GM12878 (cell line): ENCODE results near the gene TOM1L1. TPM values are rescaled to one million over a fixed set of nuclear protein-coding genes. Genes with fewer than 3 reads are reported as not detected.

Experiments
- ATAC-seq: fragments of 200-7000 bp; cut with Tn5 transposase; 3 replicates; pipeline ENCODE4 v1.9.1; 2020; ENCODE audit warnings: mild to moderate bottlenecking, moderate library complexity
- BruUV-seq: library from RNA; stranded (reverse); fragments of 400-500 nt; replicated peaks from 2 replicates; lab custom pipeline; 2021; lab: Mats Ljungman, UMichigan
- CTCF ChIA-PET: fragments of 300-600 bp; sonication (Branson Sonifier 250); formaldehyde crosslinking; extraction: SDS; loops from one replicate; lab custom pipeline; 2021; ENCODE audit warnings: inconsistent platforms; lab: Yijun Ruan, JAX
- POLR2A ChIA-PET: fragments of 350-600 bp; formaldehyde crosslinking; extraction: SDS; loops from one replicate; lab custom pipeline; 2021; ENCODE audit warnings: inconsistent platforms; lab: Charles Lee
- RAD21 ChIA-PET: fragments of 300-600 bp; sonication (Branson Sonifier 250); formaldehyde crosslinking; loops from one replicate; lab custom pipeline; 2023; ENCODE audit warnings: antibody characterized with exemption; ENCODE audit not compliant: unreplicated experiment; lab: Charles Lee
- SMC1A ChIA-PET: fragments of 300-600 bp; sonication (Branson Sonifier 250); formaldehyde crosslinking; loops from one replicate; lab custom pipeline; 2023; ENCODE audit not compliant: unreplicated experiment, uncharacterized antibody; lab: Charles Lee
- DNase-seq: peaks from one replicate; pipeline ENCODE4 v3.0.0-alpha.2; 2011; ENCODE audit warnings: low read depth, low spot score
- FAIRE-seq: peaks from 3 replicates; lab custom pipeline; 2011; peaks lifted over from hg19 to GRCh38; lab: Jason Lieb, UNC
- H2AFZ ChIP-seq: 2 replicates; pipeline ENCODE4 v1.6.0; 2011; ENCODE audit warnings: low read depth, low read length, control low read depth; ENCODE audit not compliant: control insufficient read depth
- H3K27ac ChIP-seq: 2 replicates; pipeline ENCODE4 v1.5.1; 2011; ENCODE audit warnings: control low read depth; ENCODE audit not compliant: control insufficient read depth, insufficient read depth
- H3K27me3 ChIP-seq, 2 experiments: replicated peaks in 1 of 2; 2 replicates each; pipeline versions ENCODE4 v1.6.0 to v1.6.1; 2011; ENCODE audit warnings: low read length in 1 of 2; ENCODE audit not compliant: control insufficient read depth in 2 of 2, insufficient read depth in 2 of 2
- H3K36me3 ChIP-seq, 2 experiments: 2 replicates each; pipeline ENCODE4 v1.5.1; 2011; ENCODE audit warnings: low read length in 1 of 2; ENCODE audit not compliant: control insufficient read depth in 2 of 2, insufficient read depth in 2 of 2
- H3K4me1 ChIP-seq: 2 replicates; pipeline ENCODE4 v1.6.1; 2011; ENCODE audit warnings: mild to moderate bottlenecking, low read length, moderate library complexity, mixed read lengths; ENCODE audit not compliant: control insufficient read depth, insufficient read depth
- H3K4me2 ChIP-seq: 2 replicates; pipeline ENCODE4 v1.6.0; 2011; ENCODE audit warnings: control low read depth; ENCODE audit not compliant: control insufficient read depth, insufficient read depth
- H3K4me3 ChIP-seq: fragments of 200-600 bp; sonication (generic); 2 replicates; pipeline ENCODE4 v1.5.1; 2016
- H3K79me2 ChIP-seq: 2 replicates; pipeline ENCODE4 v1.6.0; 2011; ENCODE audit warnings: low read length; ENCODE audit not compliant: control insufficient read depth, insufficient read depth
- H3K9ac ChIP-seq: 2 replicates; pipeline ENCODE4 v1.8.0; 2011; ENCODE audit warnings: low read length, control low read depth, mixed read lengths; ENCODE audit not compliant: control insufficient read depth, insufficient read depth
- H3K9me3 ChIP-seq: replicated peaks from 3 replicates; pipeline ENCODE4 v1.5.1; 2011; ENCODE audit warnings: mild to moderate bottlenecking, low read length; ENCODE audit not compliant: control insufficient read depth, insufficient read depth
- H4K20me1 ChIP-seq: 2 replicates; pipeline ENCODE4 v1.6.0; 2011; ENCODE audit not compliant: control insufficient read depth, insufficient read depth
- BACH1 ChIP-seq: fragments of 450-650 bp; IDR thresholded peaks from 2 replicates; pipeline ENCODE4 v1.6.1; 2017; ENCODE audit warnings: mild to moderate bottlenecking, borderline replicate concordance
- BMI1 ChIP-seq: fragments of 450-650 bp; IDR thresholded peaks from 2 replicates; pipeline ENCODE4 v1.6.1; 2016; ENCODE audit warnings: mild to moderate bottlenecking, moderate library complexity, borderline replicate concordance
- CREM ChIP-seq: IDR thresholded peaks from 2 replicates; pipeline ENCODE4 v1.6.1; 2014; ENCODE audit warnings: antibody characterized with exemption, low read depth
- EED ChIP-seq: sonication (generic); IDR thresholded peaks from 2 replicates; pipeline ENCODE4 v1.6.1; 2016; ENCODE audit warnings: antibody characterized with exemption, low read depth
- ETV6 ChIP-seq, 2 experiments: fragments of 450-650 bp in 1 of 2; IDR thresholded peaks in 1 of 2; conservative IDR thresholded peaks in 1 of 2; 2 replicates each; pipeline ENCODE4 v1.6.1; 2014; ENCODE audit warnings: antibody characterized with exemption in 1 of 2, borderline replicate concordance in 1 of 2, low read depth in 1 of 2, mild to moderate bottlenecking in 1 of 2, moderate library complexity in 1 of 2
- FOS ChIP-seq: IDR thresholded peaks from 3 replicates; pipeline ENCODE4 v1.6.1; 2011; ENCODE audit warnings: borderline replicate concordance; ENCODE audit not compliant: insufficient read length; ENCODE audit errors: extremely low read depth
- GABPA ChIP-seq: IDR thresholded peaks from 2 replicates; pipeline ENCODE4 v1.6.1; 2014; ENCODE audit warnings: antibody characterized with exemption, low read depth, mild to moderate bottlenecking, inconsistent platforms
- GATAD2B ChIP-seq: fragments of 450-650 bp; conservative IDR thresholded peaks from 2 replicates; pipeline ENCODE4 v1.6.1; 2017; ENCODE audit warnings: low read depth, mild to moderate bottlenecking, moderate library complexity
- IKZF2 ChIP-seq, 2 experiments: fragments of 450-650 bp; IDR thresholded peaks; 2 replicates each; pipeline ENCODE4 v1.6.1; 2017; ENCODE audit warnings: mild to moderate bottlenecking in 2 of 2, moderate library complexity in 2 of 2
- KAT2A ChIP-seq: conservative IDR thresholded peaks from 2 replicates; pipeline ENCODE4 v1.6.1; 2011; ENCODE audit warnings: low read depth, low read length; ENCODE audit not compliant: control insufficient read depth
- SIN3A ChIP-seq: IDR thresholded peaks from 2 replicates; pipeline ENCODE4 v1.6.1; 2012; ENCODE audit warnings: low read depth, low read length, improper control_type of control experiment
- SRF ChIP-seq, 2 experiments: IDR thresholded peaks; 2 replicates each; pipeline ENCODE4 v1.6.1; 2011; ENCODE audit warnings: low read depth in 2 of 2, low read length in 2 of 2, mild to moderate bottlenecking in 1 of 2, moderate library complexity in 1 of 2
- STAT1 ChIP-seq: fragments of 450-650 bp; conservative IDR thresholded peaks from 2 replicates; pipeline ENCODE4 v1.6.1; 2014; ENCODE audit warnings: antibody characterized with exemption, mild to moderate bottlenecking
- TBL1XR1 ChIP-seq: IDR thresholded peaks from 2 replicates; pipeline ENCODE4 v1.6.1; 2012; ENCODE audit warnings: low read depth, low read length, improper control_type of control experiment
- WGBS: methylation state at CpG from one replicate; pipeline ENCODE4 v1.1.6; 2016; ENCODE audit warnings: low lambda C conversion rate; ENCODE audit not compliant: insufficient replicate concordance, insufficient coverage; ENCODE audit errors: missing lambda C conversion rate; 5-methylcytosine and 5-hydroxymethylcytosine counted together
- in situ Hi-C: fragments of 300-500 bp; cut with MboI; formaldehyde crosslinking; loops from 9 replicates; pipeline ENCODE4 v1.14.3; 2018; ENCODE audit warnings: mixed read lengths
- intact Hi-C: fragments of 100-400 bp; cut with micrococcal nuclease; formaldehyde crosslinking; loops from one replicate; pipeline ENCODE4 v1.14.2; 2022; ENCODE audit not compliant: unreplicated experiment
- polyA plus RNA-seq, 11 experiments: library from polyadenylated mRNA; depleted of rRNA in 4 of 11; unstranded in 6 of 11; stranded (reverse) in 5 of 11; fragments of >200 nt; fragmentation: Nextera tagmentation in 4 of 11; fragmentation: Illumina TruSeq in 1 of 11; extraction: Ambion mirVana in 4 of 11; extraction: Trizol in 1 of 11; gene quantifications; 1 replicate in 1 of 11; 2 replicates in 10 of 11; pipeline versions ENCODE4 v1.2.1 to v1.2.3, GENCODE V29; 2011 to 2016; ENCODE audit warnings: inconsistent platforms in 2 of 11, missing spikeins in 2 of 11, low read depth in 1 of 11
- total RNA-seq, 4 experiments: library from RNA; depleted of rRNA in 3 of 4; stranded (reverse); fragments of >200 nt in 3 of 4; fragmentation: Illumina TruSeq in 1 of 4; extraction: Trizol in 1 of 4; gene quantifications; 2 replicates each; pipeline versions ENCODE4 v1.2.1 to v1.2.3, GENCODE V29; 2013 to 2021
- TF ChIP-seq, protein P1 (sequence below): fragments of 450-650 bp; formaldehyde crosslinking; IDR thresholded peaks from 2 replicates; pipeline ENCODE4 v1.4.0; 2020; ENCODE audit warnings: mild to moderate bottlenecking, moderate library complexity
- TF ChIP-seq, protein P2 (sequence below): IDR thresholded peaks from 2 replicates; pipeline ENCODE4 v1.6.1; 2011; ENCODE audit warnings: low read depth, mild to moderate bottlenecking, low read length, moderate library complexity, borderline replicate concordance; ENCODE audit errors: extremely low read depth
- TF ChIP-seq, protein P3 (sequence below): fragments of 150-350 bp; IDR thresholded peaks from 2 replicates; pipeline ENCODE4 v1.6.1; 2016; ENCODE audit warnings: low read depth, low read length

The TOM1L1 gene
- total and polyA plus RNA-seq, 10 of the 15 experiments (the other 5 are each of a cell fraction or from before 2014, with no cell fraction given): 1.9 to 8.8 (median 2.5) TPM

- TF ChIP-seq BACH1 (no peak), TBL1XR1 (no peak), SIN3A (no peak), BMI1 (no peak)
These were observed 37.5 kb upstream of the TOM1L1 start (continued) for GRCh38 chr17:54863176-54863575.

GRCh38 chr17:54864070-54864469, 36.6 kb upstream of the TOM1L1 start:
- intact Hi-C loops (no loop called here), in situ Hi-C loops (no loop called here)
- DNase-seq: no peak
- FAIRE-seq: no peak
- CTCF ChIA-PET: no interaction called here
- POLR2A ChIA-PET: no interaction called here
- Histone ChIP-seq H3K4me1 (no peaks in the 10 kb centered on the region), H2AFZ (no peak overlapping the region), H3K27ac (no peak overlapping the region), H3K9me3 (no peaks in the 10 kb centered on the region), H3K4me2 (no peak overlapping the region), H3K36me3 (no peaks in the 10 kb centered on the region), H3K9ac (no peak overlapping the region), H4K20me1 (no peaks in the 10 kb centered on the region), H3K27me3 (no peaks in the 10 kb centered on the region), H3K79me2 (no peaks in the 10 kb centered on the region), H3K4me3 (no peak overlapping the region)
- WGBS: 13% methylated on average over 1 of the region's 1 CpG
- SMC1A ChIA-PET: no interaction called here
- RAD21 ChIA-PET: no interaction called here
- no peak for ATAC-seq
- BruUV-seq: no TSS peak
- no peak for TF ChIP-seq STAT1
- no peak for TF ChIP-seq FOS
- no peak for TF ChIP-seq SIN3A
- no peak for TF ChIP-seq KAT2A
- no peak for TF ChIP-seq IKZF2 (IDR thresholded peaks at IDR 0.05)
- TF ChIP-seq, protein P1, sequence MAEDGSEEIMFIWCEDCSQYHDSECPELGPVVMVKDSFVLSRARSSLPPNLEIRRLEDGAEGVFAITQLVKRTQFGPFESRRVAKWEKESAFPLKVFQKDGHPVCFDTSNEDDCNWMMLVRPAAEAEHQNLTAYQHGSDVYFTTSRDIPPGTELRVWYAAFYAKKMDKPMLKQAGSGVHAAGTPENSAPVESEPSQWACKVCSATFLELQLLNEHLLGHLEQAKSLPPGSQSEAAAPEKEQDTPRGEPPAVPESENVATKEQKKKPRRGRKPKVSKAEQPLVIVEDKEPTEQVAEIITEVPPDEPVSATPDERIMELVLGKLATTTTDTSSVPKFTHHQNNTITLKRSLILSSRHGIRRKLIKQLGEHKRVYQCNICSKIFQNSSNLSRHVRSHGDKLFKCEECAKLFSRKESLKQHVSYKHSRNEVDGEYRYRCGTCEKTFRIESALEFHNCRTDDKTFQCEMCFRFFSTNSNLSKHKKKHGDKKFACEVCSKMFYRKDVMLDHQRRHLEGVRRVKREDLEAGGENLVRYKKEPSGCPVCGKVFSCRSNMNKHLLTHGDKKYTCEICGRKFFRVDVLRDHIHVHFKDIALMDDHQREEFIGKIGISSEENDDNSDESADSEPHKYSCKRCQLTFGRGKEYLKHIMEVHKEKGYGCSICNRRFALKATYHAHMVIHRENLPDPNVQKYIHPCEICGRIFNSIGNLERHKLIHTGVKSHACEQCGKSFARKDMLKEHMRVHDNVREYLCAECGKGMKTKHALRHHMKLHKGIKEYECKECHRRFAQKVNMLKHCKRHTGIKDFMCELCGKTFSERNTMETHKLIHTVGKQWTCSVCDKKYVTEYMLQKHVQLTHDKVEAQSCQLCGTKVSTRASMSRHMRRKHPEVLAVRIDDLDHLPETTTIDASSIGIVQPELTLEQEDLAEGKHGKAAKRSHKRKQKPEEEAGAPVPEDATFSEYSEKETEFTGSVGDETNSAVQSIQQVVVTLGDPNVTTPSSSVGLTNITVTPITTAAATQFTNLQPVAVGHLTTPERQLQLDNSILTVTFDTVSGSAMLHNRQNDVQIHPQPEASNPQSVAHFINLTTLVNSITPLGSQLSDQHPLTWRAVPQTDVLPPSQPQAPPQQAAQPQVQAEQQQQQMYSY: no peak
- no peak for TF ChIP-seq EED
- TF ChIP-seq CREM: no peak
- no peak for TF ChIP-seq GATAD2B
- TF ChIP-seq, protein P2, sequence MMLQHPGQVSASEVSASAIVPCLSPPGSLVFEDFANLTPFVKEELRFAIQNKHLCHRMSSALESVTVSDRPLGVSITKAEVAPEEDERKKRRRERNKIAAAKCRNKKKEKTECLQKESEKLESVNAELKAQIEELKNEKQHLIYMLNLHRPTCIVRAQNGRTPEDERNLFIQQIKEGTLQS: no peak
- no peak for TF ChIP-seq GABPA
- TF ChIP-seq SRF (IDR thresholded peaks at IDR 0.05; ENCODE audit: low read depth in 2 of 2, low read length in 2 of 2): no peak
- no peak for TF ChIP-seq ETV6 (conservative IDR thresholded peaks at IDR 0.05 in 1 of 2, IDR thresholded peaks at IDR 0.05 in 1 of 2; ENCODE audit: borderline replicate concordance in 1 of 2, low read depth in 1 of 2)
- TF ChIP-seq, protein P3, sequence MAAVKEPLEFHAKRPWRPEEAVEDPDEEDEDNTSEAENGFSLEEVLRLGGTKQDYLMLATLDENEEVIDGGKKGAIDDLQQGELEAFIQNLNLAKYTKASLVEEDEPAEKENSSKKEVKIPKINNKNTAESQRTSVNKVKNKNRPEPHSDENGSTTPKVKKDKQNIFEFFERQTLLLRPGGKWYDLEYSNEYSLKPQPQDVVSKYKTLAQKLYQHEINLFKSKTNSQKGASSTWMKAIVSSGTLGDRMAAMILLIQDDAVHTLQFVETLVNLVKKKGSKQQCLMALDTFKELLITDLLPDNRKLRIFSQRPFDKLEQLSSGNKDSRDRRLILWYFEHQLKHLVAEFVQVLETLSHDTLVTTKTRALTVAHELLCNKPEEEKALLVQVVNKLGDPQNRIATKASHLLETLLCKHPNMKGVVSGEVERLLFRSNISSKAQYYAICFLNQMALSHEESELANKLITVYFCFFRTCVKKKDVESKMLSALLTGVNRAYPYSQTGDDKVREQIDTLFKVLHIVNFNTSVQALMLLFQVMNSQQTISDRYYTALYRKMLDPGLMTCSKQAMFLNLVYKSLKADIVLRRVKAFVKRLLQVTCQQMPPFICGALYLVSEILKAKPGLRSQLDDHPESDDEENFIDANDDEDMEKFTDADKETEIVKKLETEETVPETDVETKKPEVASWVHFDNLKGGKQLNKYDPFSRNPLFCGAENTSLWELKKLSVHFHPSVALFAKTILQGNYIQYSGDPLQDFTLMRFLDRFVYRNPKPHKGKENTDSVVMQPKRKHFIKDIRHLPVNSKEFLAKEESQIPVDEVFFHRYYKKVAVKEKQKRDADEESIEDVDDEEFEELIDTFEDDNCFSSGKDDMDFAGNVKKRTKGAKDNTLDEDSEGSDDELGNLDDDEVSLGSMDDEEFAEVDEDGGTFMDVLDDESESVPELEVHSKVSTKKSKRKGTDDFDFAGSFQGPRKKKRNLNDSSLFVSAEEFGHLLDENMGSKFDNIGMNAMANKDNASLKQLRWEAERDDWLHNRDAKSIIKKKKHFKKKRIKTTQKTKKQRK: no peak
